ENCODE results near the gene SYT11. TPM values are rescaled to one million over a fixed set of nuclear protein-coding genes. Genes with fewer than 3 reads are reported as not detected.

Gene SYT11
- total and polyA plus RNA-seq, 9 of the 15 experiments (the other 6 are each of a cell fraction or from before 2014, with no cell fraction given), result 0.05 to 0.18 (median 0.11) TPM

- TF ChIP-seq HMGN3 (IDR thresholded peaks at IDR 0.05; ENCODE audit: borderline replicate concordance, extremely low read depth, insufficient read length, low read depth, low read length), result peak; percentile 82
- no peak for TF ChIP-seq TFAM (CRISPR knock-in tag; conservative IDR thresholded peaks at IDR 0.05)
- no peak for TF ChIP-seq ZBTB11 (CRISPR knock-in tag; IDR thresholded peaks at IDR 0.05)
- no peak for TF ChIP-seq NR2F6 (CRISPR knock-in tag; IDR thresholded peaks at IDR 0.05)
- TF ChIP-seq ZNF584 (CRISPR knock-in tag; IDR thresholded peaks at IDR 0.05; ENCODE audit: low read depth), result no peak
- TF ChIP-seq ZNF143 (CRISPR knock-in tag; IDR thresholded peaks at IDR 0.05), result no peak
- TF ChIP-seq KDM1A (IDR thresholded peaks at IDR 0.05), result no peak
- TF ChIP-seq ZNF586 (CRISPR knock-in tag; conservative IDR thresholded peaks at IDR 0.05), result no peak
- no peak for TF ChIP-seq COPS2 (conservative IDR thresholded peaks at IDR 0.05)
- no peak for TF ChIP-seq BCLAF1 (IDR thresholded peaks at IDR 0.05; ENCODE audit: borderline replicate concordance in 1 of 2, control insufficient read depth in 1 of 2, low read depth in 2 of 2, low read length in 1 of 2)
- no peak for TF ChIP-seq SREBF2 (CRISPR knock-in tag; IDR thresholded peaks at IDR 0.05)
- no peak for TF ChIP-seq SAFB2 (IDR thresholded peaks at IDR 0.05; ENCODE audit: borderline replicate concordance, low read depth, low read length, severe bottlenecking)
- no peak for TF ChIP-seq CBFA2T2 (conservative IDR thresholded peaks at IDR 0.05)
- TF ChIP-seq MEF2D (tag; conservative IDR thresholded peaks at IDR 0.05; ENCODE audit: low read depth), result no peak
- TF ChIP-seq PBX2 (CRISPR knock-in tag; IDR thresholded peaks at IDR 0.05; ENCODE audit: low read depth), result no peak
- no peak for TF ChIP-seq PBX2 (tag; conservative IDR thresholded peaks at IDR 0.05; ENCODE audit: low read depth)
- TF ChIP-seq KAT7 (CRISPR knock-in tag; IDR thresholded peaks at IDR 0.05; ENCODE audit: borderline replicate concordance), result no peak
Measured at GRCh38 chr1:155911156-155912055, 52.0 kb downstream of the SYT11 start, which contains the start of gene RIT1 (continued).
